Measurements from ENCODE around the gene MIDN.

DNA sequence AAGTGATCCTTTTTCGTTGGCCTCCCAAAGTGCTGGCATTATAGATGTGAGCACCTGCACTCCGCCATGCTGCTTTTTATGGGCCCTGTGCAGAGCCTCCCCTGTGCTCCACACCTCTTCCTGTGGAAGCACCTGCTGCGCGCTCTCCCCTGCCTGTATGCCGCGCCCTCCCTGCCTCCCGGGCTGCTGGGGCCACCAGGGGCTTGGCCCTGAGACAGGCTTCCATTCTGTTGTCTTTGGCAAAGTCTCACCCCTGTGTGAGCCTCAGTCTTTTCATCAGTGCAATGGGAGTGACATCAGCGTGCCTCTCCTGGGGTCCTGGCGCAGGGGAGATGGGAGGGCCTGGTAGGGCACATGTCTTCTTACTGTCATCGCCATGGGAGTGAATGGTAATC lies 28.2 kb downstream of the MIDN start:
- TF ChIP-seq CTCF (conservative IDR thresholded peaks at IDR 0.05; ENCODE audit: low read length) (no peak), EZH2phosphoT487 (IDR thresholded peaks at IDR 0.05; ENCODE audit: borderline replicate concordance) (no peak)

Measured in Loucy (cell line).